SK-N-MC (cell line): ENCODE results near the gene SLC25A3.

ENCODE experiments used
- EZH2 ChIP-seq: fragments of 200-600 bp; sonication (generic); IDR thresholded peaks from one replicate; pipeline ENCODE4 v1.6.1; 2017; ENCODE audit warnings: antibody characterized with exemption
- FOXP2 ChIP-seq: optimal IDR thresholded peaks from 2 replicates; pipeline ENCODE3; 2011; ENCODE audit warnings: mild to moderate bottlenecking, moderate library complexity; ENCODE audit not compliant: insufficient read depth; ENCODE audit errors: extremely low read length, control extremely low read depth
- POLR2AphosphoS5 ChIP-seq: IDR thresholded peaks from 2 replicates; pipeline ENCODE4 v1.6.1; 2012; ENCODE audit warnings: mild to moderate bottlenecking, low read depth, low read length, borderline replicate concordance

- TF ChIP-seq EZH2 = no peak
- no peak for TF ChIP-seq POLR2AphosphoS5
- no peak for TF ChIP-seq FOXP2
Measured at GRCh38 chr12:98646294-98647090, 53.0 kb downstream of the SLC25A3 start.
